Thoracic aorta endothelial cell (primary cell): ENCODE results near the gene KCNMA1. TPM values are rescaled to one million over a fixed set of nuclear protein-coding genes. Genes with fewer than 3 reads are reported as not detected.

ENCODE experiments used
- small RNA-seq: library from RNA; depleted of rRNA; stranded (forward); fragments of <200 nt; gene quantifications from one replicate; pipeline ENCODE3, GENCODE V24; 2012
- total RNA-seq: library from RNA; depleted of rRNA; stranded (reverse); fragments of >200 nt; gene quantifications from 2 replicates; pipeline ENCODE4 v1.2.3, GENCODE V29; 2012

Gene KCNMA1
- 1.1 and 1.5 TPM in 2 replicates for total RNA-seq

DNA sequence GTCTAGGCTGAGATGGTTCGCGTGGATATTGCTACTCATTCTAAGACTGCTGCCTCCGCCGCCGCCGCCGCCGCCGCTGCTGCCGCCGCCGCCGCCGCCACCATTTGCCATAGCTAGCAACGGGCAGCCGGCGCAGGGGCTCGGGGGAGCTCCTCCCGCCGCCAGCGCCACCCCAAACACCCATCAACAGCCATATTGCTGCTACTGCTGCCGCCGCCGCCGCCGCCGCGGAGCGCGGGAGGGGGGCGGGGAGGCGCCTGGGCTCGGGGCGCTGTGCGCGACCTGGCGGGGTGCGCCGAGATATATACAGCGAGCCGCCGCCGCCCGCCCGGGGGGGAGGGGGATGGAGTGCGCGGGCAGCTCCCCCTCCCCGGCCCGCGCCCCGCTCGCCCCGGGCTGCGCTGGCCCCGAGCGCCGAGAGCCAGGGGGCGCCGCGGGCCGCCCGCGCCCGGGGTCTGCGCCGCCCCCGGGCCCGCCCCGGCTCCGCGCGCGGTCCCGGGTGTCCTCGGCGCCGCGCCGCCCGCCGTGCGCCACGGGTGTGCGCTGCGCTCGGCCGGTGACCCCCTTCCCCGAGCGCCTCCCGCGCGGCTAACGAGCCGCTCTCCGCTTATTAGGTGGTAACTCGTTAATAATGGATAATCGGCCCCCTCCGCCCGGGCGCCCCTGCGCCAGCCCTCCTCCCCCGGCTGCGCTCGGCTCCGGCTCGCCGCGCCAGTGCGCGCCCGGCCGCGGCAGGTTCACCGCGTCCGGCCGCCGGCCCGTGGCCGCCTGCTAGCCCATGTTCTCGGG, at the start of gene KCNMA1:
Gene KCNMA1 (minus strand): TSS at position 277 of the 789 bp plus-strand sequence.

Small RNA genes lying within 50 kb of the gene (small RNA-seq; reads per million reads assigned to genes)
- gene ATP5MC1P8 (not detected), gene COX6CP15 (not detected), gene RF00322 (not detected), gene RNA5SP321 (1.3 reads per million, percentile 32 among the genes with 10 or more reads in this experiment)
